ENCODE data around the gene EHD3.

The EHD3 gene

GRCh38 chr2:31241625-31242270 lies 7.8 kb downstream of the EHD3 start:
- no peak overlapping the region for H3K27ac ChIP-seq
- TF ChIP-seq ZFX (IDR thresholded peaks at IDR 0.05; ENCODE audit: borderline replicate concordance) (no peak), CTCF (IDR thresholded peaks at IDR 0.05) (no peak)

DNA sequence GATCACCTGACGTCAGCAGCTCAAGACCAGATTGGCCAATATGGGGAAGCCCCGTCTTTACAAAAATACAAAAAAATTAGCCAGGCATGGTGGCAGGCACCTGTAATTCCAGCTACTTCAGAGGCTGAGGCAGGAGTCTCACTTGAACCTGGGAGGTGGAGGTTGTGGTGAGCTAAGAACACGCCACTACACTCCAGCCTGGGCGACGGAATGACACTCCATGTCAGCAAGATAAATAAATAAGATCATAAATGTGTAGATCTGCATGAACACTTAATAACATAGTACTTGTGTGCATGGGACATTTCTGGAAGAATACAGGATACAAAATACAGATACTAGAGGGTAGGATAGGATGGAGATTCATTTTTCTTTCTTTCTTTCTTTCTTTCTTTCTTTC lies 9.1 kb downstream of the EHD3 start:
- no peak overlapping the region for H3K27ac ChIP-seq
- TF ChIP-seq ZFX (IDR thresholded peaks at IDR 0.05; ENCODE audit: borderline replicate concordance) (no peak), CTCF (IDR thresholded peaks at IDR 0.05) (no peak)

GRCh38 chr2:31244101-31244500 lies 10.1 kb downstream of the EHD3 start:
- TF ChIP-seq ZFX (IDR thresholded peaks at IDR 0.05; ENCODE audit: borderline replicate concordance), result no peak
- no peak for TF ChIP-seq CTCF (IDR thresholded peaks at IDR 0.05)

GRCh38 chr2:31246184-31246852 lies 12.4 kb downstream of the EHD3 start:
- no peak for TF ChIP-seq ZFX (IDR thresholded peaks at IDR 0.05; ENCODE audit: borderline replicate concordance)
- no peak for TF ChIP-seq CTCF (IDR thresholded peaks at IDR 0.05)
- H3K27ac ChIP-seq, result no peak overlapping the region

More at GRCh38 chr2:31244101-31244500, 10.1 kb downstream of the EHD3 start:
- no peak overlapping the region for H3K27ac ChIP-seq

DNA sequence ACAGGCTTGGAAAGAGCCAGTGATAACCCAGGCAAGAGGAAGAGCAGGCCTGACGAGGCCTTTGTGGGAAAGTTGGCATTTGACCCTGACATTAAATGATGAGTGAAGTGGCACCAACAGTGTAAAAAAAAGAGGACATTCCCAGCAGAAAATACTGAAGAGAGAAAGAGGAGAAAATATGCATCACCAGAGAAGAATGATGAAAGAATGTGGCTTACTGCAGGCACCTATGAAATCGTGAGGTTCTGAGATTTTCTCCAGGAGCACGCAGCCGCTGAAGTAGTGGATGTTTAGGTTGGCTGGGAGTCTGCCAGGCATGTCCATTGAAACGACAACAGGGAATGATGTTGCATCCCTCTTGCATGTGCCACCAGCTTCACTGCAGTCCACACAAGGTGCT lies 13.8 kb downstream of the EHD3 start:
- TF ChIP-seq ZFX (IDR thresholded peaks at IDR 0.05; ENCODE audit: borderline replicate concordance) (no peak), CTCF (IDR thresholded peaks at IDR 0.05) (no peak)
- no peak overlapping the region for H3K27ac ChIP-seq

DNA sequence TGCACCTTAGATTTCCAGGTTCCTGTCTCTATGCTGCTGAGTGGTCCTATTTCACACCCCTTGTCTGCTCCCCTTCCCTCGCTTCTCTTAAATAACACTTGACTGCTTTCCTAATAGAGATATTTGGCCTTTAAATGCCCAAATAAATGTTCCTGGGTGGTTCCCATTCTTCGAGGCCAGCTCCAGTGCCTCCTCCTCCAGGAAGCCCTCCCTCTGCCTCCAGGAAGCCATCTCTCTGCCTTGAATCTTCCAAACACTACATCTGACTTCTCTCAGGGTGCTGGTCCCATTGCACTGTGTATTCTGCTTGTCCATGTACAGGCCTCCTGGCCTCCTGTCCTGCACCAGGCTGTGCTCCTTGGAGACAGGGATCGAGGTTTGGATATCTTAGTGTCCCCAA lies 14.2 kb downstream of the EHD3 start:
- H3K27ac ChIP-seq, result no peak overlapping the region
- TF ChIP-seq ZFX (IDR thresholded peaks at IDR 0.05; ENCODE audit: borderline replicate concordance) (no peak), CTCF (IDR thresholded peaks at IDR 0.05) (no peak)

DNA sequence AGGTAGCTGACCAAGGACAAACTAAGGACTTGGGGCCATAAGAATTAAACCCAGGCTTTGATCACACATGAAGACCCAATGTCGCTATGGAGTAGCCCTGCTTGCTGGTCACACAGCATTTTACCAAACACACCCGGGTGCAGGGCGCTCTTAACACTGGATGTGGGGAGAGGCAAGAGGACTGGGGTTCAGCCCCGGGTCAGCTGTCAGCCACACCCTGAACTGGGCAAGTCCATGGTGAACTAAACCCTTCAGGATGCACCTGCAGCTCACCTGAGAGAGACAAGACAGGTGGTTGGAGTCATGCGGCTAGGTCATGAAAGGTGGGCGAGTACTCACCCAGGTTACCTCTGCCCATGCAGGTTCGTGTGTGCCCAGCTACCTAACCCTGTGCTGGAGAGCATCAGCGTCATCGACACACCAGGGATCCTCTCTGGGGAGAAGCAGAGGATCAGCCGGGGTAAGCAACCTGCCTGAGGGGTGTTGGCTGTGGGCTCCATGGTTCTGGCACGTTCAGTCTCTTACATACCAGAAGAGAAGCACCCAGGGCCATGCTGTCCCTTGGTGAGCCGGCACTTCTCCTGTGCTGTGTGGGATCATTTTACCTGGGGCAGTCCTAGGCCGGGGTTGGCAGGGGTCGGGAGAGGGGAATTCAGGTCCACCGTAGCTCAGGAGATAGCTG lies 15.2 kb downstream of the EHD3 start:
- H3K27ac ChIP-seq, result no peak overlapping the region
- no peak for TF ChIP-seq CTCF (IDR thresholded peaks at IDR 0.05)
- no peak for TF ChIP-seq ZFX (IDR thresholded peaks at IDR 0.05; ENCODE audit: borderline replicate concordance)
